Measurements from ENCODE around the gene RPL9.

GRCh38 chr4:39441593-39441992 lies 17.1 kb downstream of the RPL9 start:
- TF ChIP-seq TAF1 (IDR thresholded peaks at IDR 0.05; ENCODE audit: low read depth, low read length) (no peak), RBBP5 (IDR thresholded peaks at IDR 0.05; ENCODE audit: borderline replicate concordance, low read depth, low read length) (no peak), KDM1A (IDR thresholded peaks at IDR 0.05; ENCODE audit: borderline replicate concordance, low read length) (no peak), SP1 (IDR thresholded peaks at IDR 0.05; ENCODE audit: low read depth, low read length) (no peak), USF2 (IDR thresholded peaks at IDR 0.05; ENCODE audit: low read length) (no peak), TEAD4 (IDR thresholded peaks at IDR 0.05; ENCODE audit: low read depth, low read length) (no peak), FOSL1 (IDR thresholded peaks at IDR 0.05; ENCODE audit: insufficient read depth, low read depth, low read length) (no peak), MAX (IDR thresholded peaks at IDR 0.05) (no peak)
- TF ChIP-seq, protein P1, sequence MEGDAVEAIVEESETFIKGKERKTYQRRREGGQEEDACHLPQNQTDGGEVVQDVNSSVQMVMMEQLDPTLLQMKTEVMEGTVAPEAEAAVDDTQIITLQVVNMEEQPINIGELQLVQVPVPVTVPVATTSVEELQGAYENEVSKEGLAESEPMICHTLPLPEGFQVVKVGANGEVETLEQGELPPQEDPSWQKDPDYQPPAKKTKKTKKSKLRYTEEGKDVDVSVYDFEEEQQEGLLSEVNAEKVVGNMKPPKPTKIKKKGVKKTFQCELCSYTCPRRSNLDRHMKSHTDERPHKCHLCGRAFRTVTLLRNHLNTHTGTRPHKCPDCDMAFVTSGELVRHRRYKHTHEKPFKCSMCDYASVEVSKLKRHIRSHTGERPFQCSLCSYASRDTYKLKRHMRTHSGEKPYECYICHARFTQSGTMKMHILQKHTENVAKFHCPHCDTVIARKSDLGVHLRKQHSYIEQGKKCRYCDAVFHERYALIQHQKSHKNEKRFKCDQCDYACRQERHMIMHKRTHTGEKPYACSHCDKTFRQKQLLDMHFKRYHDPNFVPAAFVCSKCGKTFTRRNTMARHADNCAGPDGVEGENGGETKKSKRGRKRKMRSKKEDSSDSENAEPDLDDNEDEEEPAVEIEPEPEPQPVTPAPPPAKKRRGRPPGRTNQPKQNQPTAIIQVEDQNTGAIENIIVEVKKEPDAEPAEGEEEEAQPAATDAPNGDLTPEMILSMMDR (IDR thresholded peaks at IDR 0.05; ENCODE audit: control extremely low read depth in 1 of 3, insufficient read depth in 1 of 3, low read depth in 1 of 3, low read length in 3 of 3), result no peak
- TF ChIP-seq, protein P2, sequence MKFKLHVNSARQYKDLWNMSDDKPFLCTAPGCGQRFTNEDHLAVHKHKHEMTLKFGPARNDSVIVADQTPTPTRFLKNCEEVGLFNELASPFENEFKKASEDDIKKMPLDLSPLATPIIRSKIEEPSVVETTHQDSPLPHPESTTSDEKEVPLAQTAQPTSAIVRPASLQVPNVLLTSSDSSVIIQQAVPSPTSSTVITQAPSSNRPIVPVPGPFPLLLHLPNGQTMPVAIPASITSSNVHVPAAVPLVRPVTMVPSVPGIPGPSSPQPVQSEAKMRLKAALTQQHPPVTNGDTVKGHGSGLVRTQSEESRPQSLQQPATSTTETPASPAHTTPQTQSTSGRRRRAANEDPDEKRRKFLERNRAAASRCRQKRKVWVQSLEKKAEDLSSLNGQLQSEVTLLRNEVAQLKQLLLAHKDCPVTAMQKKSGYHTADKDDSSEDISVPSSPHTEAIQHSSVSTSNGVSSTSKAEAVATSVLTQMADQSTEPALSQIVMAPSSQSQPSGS (IDR thresholded peaks at IDR 0.05; ENCODE audit: low read length), result no peak

Measured in H1 (cell line).